Subcutaneous adipose tissue (tissue), 4 donors: ENCODE measurements around the gene KLHDC7A. TPM values are rescaled to one million over a fixed set of nuclear protein-coding genes. Genes with fewer than 3 reads are reported as not detected.

Experiments
- CTCF ChIP-seq: fragments of 450-650 bp; IDR thresholded peaks from one replicate; pipeline ENCODE4 v1.5.1; 2016; ENCODE audit warnings: low read depth, mild to moderate bottlenecking, control low read depth, antibody characterized with exemption, moderate library complexity
- total RNA-seq, 4 donors: library from RNA; depleted of rRNA; stranded (reverse); fragments of >200 nt; gene quantifications; one replicate each; pipeline ENCODE4 v1.1.0, GENCODE V29; 2016

KLHDC7A gene
- total RNA-seq, 4 donors from 2014 or later, result 0.22 to 4.7 (median 1.3) TPM; not detected in 1

GRCh38 chr1:18464665-18465050 lies 16.1 kb upstream of the KLHDC7A start:
- TF ChIP-seq CTCF, result no peak

GRCh38 chr1:18466676-18467075 lies 14.1 kb upstream of the KLHDC7A start:
- TF ChIP-seq CTCF, result no peak

- no peak for TF ChIP-seq CTCF
Observed at GRCh38 chr1:18468570-18468969, 12.2 kb upstream of the KLHDC7A start.

GRCh38 chr1:18469514-18469913 lies 11.2 kb upstream of the KLHDC7A start:
- TF ChIP-seq CTCF, result no peak

GRCh38 chr1:18470671-18471355 lies 9.9 kb upstream of the KLHDC7A start:
- TF ChIP-seq CTCF, result no peak

- no peak for TF ChIP-seq CTCF
Observed at GRCh38 chr1:18473195-18473815, 7.4 kb upstream of the KLHDC7A start.

- no peak for TF ChIP-seq CTCF
Observed at GRCh38 chr1:18474559-18475175, 6.1 kb upstream of the KLHDC7A start.
